ENCODE data around the gene CCDC182. TPM values are rescaled to one million over a fixed set of nuclear protein-coding genes. Genes with fewer than 3 reads are reported as not detected.

CCDC182 gene
- total RNA-seq, 4 donors from 2014 or later = not detected

DNA sequence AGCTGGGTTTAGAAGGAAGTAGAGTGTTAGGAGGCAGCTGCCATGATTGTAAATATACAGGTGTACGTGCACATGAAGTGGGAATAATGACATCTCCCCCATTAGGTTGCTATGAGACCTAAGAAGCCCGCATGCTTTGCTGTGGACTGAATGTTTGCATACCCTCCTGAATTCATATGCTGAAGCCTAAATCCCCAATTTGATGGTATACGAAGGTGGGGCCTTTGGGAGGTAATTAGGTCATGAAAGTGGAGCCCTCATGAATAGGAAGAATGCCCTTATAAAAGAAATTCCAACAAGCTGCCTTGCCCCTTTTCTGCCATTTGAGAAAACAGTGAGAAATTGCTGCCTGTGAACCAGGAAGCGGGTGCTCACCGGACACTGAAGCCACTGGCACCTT, 44.0 kb downstream of the CCDC182 start:
- H3K27me3 ChIP-seq = no peaks in the 10 kb centered on the region
- WGBS, 2 donors (ENCODE audit: low coverage in 1 of 2) = 90 to 96% methylated on average over 4 to 5 of the region's 5 CpGs
- H3K36me3 ChIP-seq = no peaks in the 10 kb centered on the region
- no peak overlapping the region for H3K4me3 ChIP-seq
- TF ChIP-seq POLR2AphosphoS5 (IDR thresholded peaks at IDR 0.05) (no peak), POLR2A (IDR thresholded peaks at IDR 0.05) (no peak), EP300 (IDR thresholded peaks at IDR 0.05; ENCODE audit: low read depth) (no peak), CTCF (IDR thresholded peaks at IDR 0.05) (no peak)
- no peaks in the 10 kb centered on the region for H3K9me3 ChIP-seq
- DNase-seq = no peak
- H3K27ac ChIP-seq = no peak overlapping the region
- intact Hi-C loops (cut with DNase I; ENCODE audit: low total_unique reads) = no loop called here
- H3K4me1 ChIP-seq = peaks cover 0 to 6% (median 2%) of the 10 kb centered on the region in 4 donors
- in situ Hi-C loops (cut with MboI; ENCODE audit: low pct_ligation_motif_present in 1 of 4, low pct_unique_long_range_greater_than_20kb in 1 of 4, low sequenced_read_pairs in 3 of 4) = no loop called here

- intact Hi-C loops (cut with DNase I; ENCODE audit: low total_unique reads) = no loop called here
- Histone ChIP-seq H3K4me1 (peaks cover 0 to 6% (median 2%) of the 10 kb centered on the region in 4 donors), H3K27me3 (no peaks in the 10 kb centered on the region), H3K36me3 (no peaks in the 10 kb centered on the region), H3K9me3 (no peaks in the 10 kb centered on the region), H3K4me3 (no peak overlapping the region), H3K27ac (no peak overlapping the region)
- WGBS, 2 donors (ENCODE audit: low coverage in 1 of 2) = 75 to 78% methylated on average over 4 to 9 of the region's 9 CpGs
- in situ Hi-C loops (cut with MboI; ENCODE audit: low pct_ligation_motif_present in 1 of 4, low pct_unique_long_range_greater_than_20kb in 1 of 4, low sequenced_read_pairs in 3 of 4) = no loop called here
- no peak for DNase-seq
- TF ChIP-seq POLR2A (IDR thresholded peaks at IDR 0.05) = no peak
- TF ChIP-seq CTCF (IDR thresholded peaks at IDR 0.05) = no peak
- no peak for TF ChIP-seq EP300 (IDR thresholded peaks at IDR 0.05; ENCODE audit: low read depth)
- no peak for TF ChIP-seq POLR2AphosphoS5 (IDR thresholded peaks at IDR 0.05)
These were observed 45.3 kb downstream of the CCDC182 start for GRCh38 chr17:57699751-57700219.

DNA sequence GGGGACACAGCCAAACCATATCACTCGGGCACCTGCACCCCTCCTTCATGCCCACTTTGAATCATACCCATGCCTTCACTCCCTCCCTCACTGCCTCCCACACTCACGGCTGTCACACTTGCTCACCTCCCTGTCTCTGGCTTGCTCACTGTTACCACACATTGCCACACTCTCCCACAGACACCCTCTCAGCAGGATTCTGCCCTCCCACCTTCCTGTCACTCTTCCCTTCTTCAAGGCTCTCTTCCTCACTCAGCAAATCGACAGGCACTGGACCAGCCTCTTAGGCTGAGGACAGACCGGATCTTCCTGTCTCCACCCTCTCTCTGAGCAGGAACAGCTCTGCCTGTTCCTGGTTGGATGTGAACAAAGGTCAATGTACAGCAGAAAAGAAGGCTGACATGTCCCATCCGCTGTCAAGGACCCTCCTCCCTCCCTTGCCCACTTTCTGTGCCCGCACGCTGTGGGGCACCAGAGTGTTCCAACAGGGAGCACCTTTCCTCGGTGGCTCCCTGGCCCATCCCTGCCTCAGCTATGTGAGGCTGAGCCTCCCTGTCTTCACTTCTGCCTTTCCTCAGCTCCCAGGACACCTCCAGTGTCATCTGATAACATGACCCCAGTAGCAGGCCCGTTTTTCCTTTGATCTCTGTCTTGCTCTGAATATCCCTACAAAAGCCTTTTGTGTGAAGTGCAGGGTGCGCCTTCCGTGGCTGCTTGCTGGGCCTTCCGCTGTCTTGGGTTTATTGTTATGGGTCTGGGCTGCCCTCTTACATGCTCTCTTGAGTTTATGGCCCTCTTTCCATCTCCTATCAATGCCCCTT, 47.0 kb downstream of the CCDC182 start:
- H3K36me3 ChIP-seq = no peaks in the 10 kb centered on the region
- no peak overlapping the region for H3K4me3 ChIP-seq
- in situ Hi-C loops (cut with MboI; ENCODE audit: low pct_ligation_motif_present in 1 of 4, low pct_unique_long_range_greater_than_20kb in 1 of 4, low sequenced_read_pairs in 3 of 4) = no loop called here
- 33 to 65% methylated on average over 3 to 12 of the region's 12 CpGs for WGBS, 2 donors (ENCODE audit: low coverage in 1 of 2)
- H3K9me3 ChIP-seq = no peaks in the 10 kb centered on the region
- intact Hi-C loops (cut with DNase I; ENCODE audit: low total_unique reads) = no loop called here
- no peak overlapping the region for H3K27ac ChIP-seq
- H3K4me1 ChIP-seq = peaks cover 0 to 6% (median 2%) of the 10 kb centered on the region in 4 donors
- DNase-seq = no peak
- H3K27me3 ChIP-seq = no peaks in the 10 kb centered on the region
- no peak for TF ChIP-seq POLR2AphosphoS5 (IDR thresholded peaks at IDR 0.05)
- TF ChIP-seq EP300 (IDR thresholded peaks at IDR 0.05; ENCODE audit: low read depth) = no peak
- no peak for TF ChIP-seq CTCF (IDR thresholded peaks at IDR 0.05)
- TF ChIP-seq POLR2A (IDR thresholded peaks at IDR 0.05) = no peak

GRCh38 chr17:57697197-57697596, 47.9 kb downstream of the CCDC182 start:
- Histone ChIP-seq H3K27ac (no peak overlapping the region), H3K36me3 (no peaks in the 10 kb centered on the region), H3K27me3 (no peaks in the 10 kb centered on the region), H3K4me3 (no peak overlapping the region), H3K4me1 (peaks cover 0 to 6% (median 2%) of the 10 kb centered on the region in 4 donors), H3K9me3 (no peaks in the 10 kb centered on the region)
- DNase-seq = no peak
- intact Hi-C loops (cut with DNase I; ENCODE audit: low total_unique reads) (no loop called here), in situ Hi-C loops (cut with MboI; ENCODE audit: low pct_ligation_motif_present in 1 of 4, low pct_unique_long_range_greater_than_20kb in 1 of 4, low sequenced_read_pairs in 3 of 4) (no loop called here)
- 91 to 95% methylated on average over 7 of the region's 7 CpGs for WGBS, 2 donors (ENCODE audit: low coverage in 1 of 2)
- TF ChIP-seq POLR2AphosphoS5 (IDR thresholded peaks at IDR 0.05) (no peak), EP300 (IDR thresholded peaks at IDR 0.05; ENCODE audit: low read depth) (no peak), CTCF (IDR thresholded peaks at IDR 0.05) (no peak), POLR2A (IDR thresholded peaks at IDR 0.05) (no peak)

All from transverse colon (tissue), 4 donors.